Sigmoid colon (tissue), 4 donors: ENCODE data around the gene SMIM38.

Experiments used
- EP300 ChIP-seq, 4 donors: sonication (generic); formaldehyde crosslinking; IDR thresholded peaks; one replicate each; pipeline ENCODE4 v1.6.1; 2017; ENCODE audit warnings: antibody characterized with exemption in 4 of 4
- POLR2A ChIP-seq, 2 donors: fragments of 450-650 bp; IDR thresholded peaks; one replicate each; pipeline ENCODE4 v1.6.1; 2016; ENCODE audit warnings: antibody characterized with exemption in 2 of 2, mild to moderate bottlenecking in 2 of 2, moderate library complexity in 2 of 2
- TF ChIP-seq, protein P1 (sequence below), 4 experiments: fragments of 450-650 bp in 3 of 4; fragments of 200-600 bp in 1 of 4; IDR thresholded peaks; one replicate each; pipeline ENCODE4 v1.5.1; 2016 to 2019; ENCODE audit warnings: antibody characterized with exemption in 4 of 4, mild to moderate bottlenecking in 3 of 4, moderate library complexity in 2 of 4

- TF ChIP-seq, protein P1, sequence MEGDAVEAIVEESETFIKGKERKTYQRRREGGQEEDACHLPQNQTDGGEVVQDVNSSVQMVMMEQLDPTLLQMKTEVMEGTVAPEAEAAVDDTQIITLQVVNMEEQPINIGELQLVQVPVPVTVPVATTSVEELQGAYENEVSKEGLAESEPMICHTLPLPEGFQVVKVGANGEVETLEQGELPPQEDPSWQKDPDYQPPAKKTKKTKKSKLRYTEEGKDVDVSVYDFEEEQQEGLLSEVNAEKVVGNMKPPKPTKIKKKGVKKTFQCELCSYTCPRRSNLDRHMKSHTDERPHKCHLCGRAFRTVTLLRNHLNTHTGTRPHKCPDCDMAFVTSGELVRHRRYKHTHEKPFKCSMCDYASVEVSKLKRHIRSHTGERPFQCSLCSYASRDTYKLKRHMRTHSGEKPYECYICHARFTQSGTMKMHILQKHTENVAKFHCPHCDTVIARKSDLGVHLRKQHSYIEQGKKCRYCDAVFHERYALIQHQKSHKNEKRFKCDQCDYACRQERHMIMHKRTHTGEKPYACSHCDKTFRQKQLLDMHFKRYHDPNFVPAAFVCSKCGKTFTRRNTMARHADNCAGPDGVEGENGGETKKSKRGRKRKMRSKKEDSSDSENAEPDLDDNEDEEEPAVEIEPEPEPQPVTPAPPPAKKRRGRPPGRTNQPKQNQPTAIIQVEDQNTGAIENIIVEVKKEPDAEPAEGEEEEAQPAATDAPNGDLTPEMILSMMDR (IDR thresholded peaks at IDR 0.05): no peak
- TF ChIP-seq EP300 (IDR thresholded peaks at IDR 0.05): no peak
- TF ChIP-seq POLR2A (IDR thresholded peaks at IDR 0.05): no peak
These were observed 9.1 kb downstream of the SMIM38 start for GRCh38 chr11:69164824-69165223.
